ENCODE results near the gene CUEDC1. TPM values are rescaled to one million over a fixed set of nuclear protein-coding genes. Genes with fewer than 3 reads are reported as not detected.

CUEDC1 gene
- total and polyA plus RNA-seq, 2 donors (not counting 1 experiment from before 2014, with no cell fraction given) = 0.57 TPM; not detected in 1

DNA sequence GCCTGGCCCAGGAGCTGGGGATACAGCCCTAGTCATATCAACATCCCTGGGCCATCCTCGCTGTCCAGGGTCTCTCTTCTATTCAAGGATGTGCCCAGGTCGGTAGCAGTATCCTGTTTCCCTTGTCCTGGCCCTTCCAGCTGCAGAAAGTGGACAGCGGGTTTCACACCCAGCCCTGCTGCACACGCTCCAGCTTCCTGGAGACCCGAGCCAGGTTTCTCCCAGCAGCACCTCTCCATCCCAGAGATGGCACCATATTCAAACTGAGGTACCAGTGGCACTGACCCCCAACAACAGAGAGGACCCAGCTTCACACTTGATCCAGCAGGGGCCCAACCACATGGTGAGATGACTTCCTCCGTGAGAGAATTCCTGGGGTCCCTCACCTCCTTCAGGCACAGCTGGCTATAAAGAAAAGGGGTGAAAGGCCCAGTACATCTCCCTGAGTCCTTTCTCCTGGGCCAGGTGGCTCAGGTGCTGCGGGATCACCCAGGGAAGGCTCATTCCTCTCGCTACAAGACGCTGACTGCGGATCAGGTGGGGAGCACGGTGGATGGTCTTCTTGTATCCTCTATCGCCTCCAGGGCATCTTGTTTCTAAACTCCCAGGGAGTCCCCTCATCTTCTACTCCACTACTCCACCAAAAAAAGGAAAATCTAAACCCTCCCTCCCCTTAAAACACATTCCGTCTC lies 1.4 kb downstream of the CUEDC1 start:
- H3K4me3 Mint-ChIP-seq = peak overlapping the region; percentile 71
- 97% methylated on average over 7 of the region's 13 CpGs for WGBS (ENCODE audit: insufficient coverage)
- Histone ChIP-seq H3K27me3 (replicated peaks in 1 of 4; ENCODE audit: control extremely low read depth in 1 of 4, control insufficient read depth in 3 of 4, insufficient read depth in 4 of 4, low read length in 3 of 4) (peaks cover 0 to 70% (median 30%) of the 10 kb centered on the region in 4 experiments), H3K4me2 (replicated peaks; ENCODE audit: low read depth, low read length, poor library complexity, severe bottlenecking) (peak overlapping the region; percentile 77), H3K4me3 (ENCODE audit: control extremely low read depth in 1 of 5, extremely low read depth in 1 of 5, insufficient read depth in 1 of 5, low read depth in 2 of 5, low read length in 4 of 5) (no peak overlapping the region), H3K36me3 (replicated peaks in 1 of 2; ENCODE audit: control extremely low read depth in 1 of 2, control insufficient read depth in 1 of 2, extremely low read depth in 1 of 2, insufficient read depth in 2 of 2, low read length in 1 of 2) (no peaks in the 10 kb centered on the region), H3K9me3 (ENCODE audit: control extremely low read depth in 1 of 3, control insufficient read depth in 2 of 3, insufficient read depth in 1 of 3, low read length in 2 of 3) (peaks cover 0 to 14% (median 0%) of the 10 kb centered on the region in 3 donors), H3K9ac (ENCODE audit: low read length) (no peak overlapping the region), H3K79me2 (ENCODE audit: control insufficient read depth, insufficient read depth, low read length) (no peaks in the 10 kb centered on the region), H4K20me1 (ENCODE audit: control insufficient read depth, insufficient read depth, low read length, poor library complexity, severe bottlenecking) (peaks cover 17% of the 10 kb centered on the region), H3K27ac (ENCODE audit: low read length in 2 of 2) (no peak overlapping the region), H3K4me1 (ENCODE audit: control insufficient read depth in 2 of 2, insufficient read depth in 2 of 2, low read length in 2 of 2) (peaks cover 34 to 43% of the 10 kb centered on the region in 2 donors), H2AFZ (ENCODE audit: insufficient read depth, low read depth, low read length, poor library complexity, severe bottlenecking) (no peak overlapping the region)
- peaks cover 63% of the 10 kb centered on the region for H3K27me3 Mint-ChIP-seq
- TF ChIP-seq EZH2 (IDR thresholded peaks at IDR 0.05; ENCODE audit: borderline replicate concordance, insufficient read depth, low read depth, low read length, poor library complexity, severe bottlenecking) = no peak
- TF ChIP-seq, protein P1, sequence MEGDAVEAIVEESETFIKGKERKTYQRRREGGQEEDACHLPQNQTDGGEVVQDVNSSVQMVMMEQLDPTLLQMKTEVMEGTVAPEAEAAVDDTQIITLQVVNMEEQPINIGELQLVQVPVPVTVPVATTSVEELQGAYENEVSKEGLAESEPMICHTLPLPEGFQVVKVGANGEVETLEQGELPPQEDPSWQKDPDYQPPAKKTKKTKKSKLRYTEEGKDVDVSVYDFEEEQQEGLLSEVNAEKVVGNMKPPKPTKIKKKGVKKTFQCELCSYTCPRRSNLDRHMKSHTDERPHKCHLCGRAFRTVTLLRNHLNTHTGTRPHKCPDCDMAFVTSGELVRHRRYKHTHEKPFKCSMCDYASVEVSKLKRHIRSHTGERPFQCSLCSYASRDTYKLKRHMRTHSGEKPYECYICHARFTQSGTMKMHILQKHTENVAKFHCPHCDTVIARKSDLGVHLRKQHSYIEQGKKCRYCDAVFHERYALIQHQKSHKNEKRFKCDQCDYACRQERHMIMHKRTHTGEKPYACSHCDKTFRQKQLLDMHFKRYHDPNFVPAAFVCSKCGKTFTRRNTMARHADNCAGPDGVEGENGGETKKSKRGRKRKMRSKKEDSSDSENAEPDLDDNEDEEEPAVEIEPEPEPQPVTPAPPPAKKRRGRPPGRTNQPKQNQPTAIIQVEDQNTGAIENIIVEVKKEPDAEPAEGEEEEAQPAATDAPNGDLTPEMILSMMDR (IDR thresholded peaks at IDR 0.05) = no peak
- ChIA-PET CTCF (interaction anchor here (1.0 to 6.1 kb wide), 7 partner anchors 7 to 296 kb away, joined by 3 to 31 read pairs (median 4); no protein-coding TSS in a partner anchor), POLR2A (no interaction called here)
- DNase-seq = no peak
- no peak for ATAC-seq (ENCODE audit: low read depth)
- H3K9me3 Mint-ChIP-seq (ENCODE audit: insufficient read depth) = no peaks in the 10 kb centered on the region
- H3K27ac Mint-ChIP-seq = no peak overlapping the region
- peaks cover 40% of the 10 kb centered on the region for H3K4me1 Mint-ChIP-seq
- intact Hi-C loops (cut with micrococcal nuclease) = no loop called here

DNA sequence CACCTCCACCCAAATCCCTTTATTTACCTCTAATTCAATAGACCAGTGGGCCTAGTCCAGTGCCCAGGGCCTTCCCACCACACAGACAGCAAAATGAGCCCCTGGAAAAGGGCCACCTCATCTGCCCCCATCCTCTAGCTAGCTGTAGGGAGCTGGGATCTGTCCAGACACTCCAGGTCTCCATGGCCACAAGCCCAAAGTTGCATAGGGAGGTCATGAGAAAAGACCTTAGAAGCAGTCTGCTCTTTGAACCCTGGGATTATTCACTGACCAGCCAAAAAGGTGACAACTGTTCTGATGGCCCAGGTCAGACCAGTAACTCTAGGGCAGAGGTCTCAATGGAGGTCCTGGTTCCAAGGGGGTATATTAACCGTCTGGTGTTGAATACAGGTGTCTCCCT lies 2.0 kb downstream of the CUEDC1 start:
- no peak overlapping the region for H2AFZ ChIP-seq (ENCODE audit: insufficient read depth, low read depth, low read length, poor library complexity, severe bottlenecking)
- DNase-seq (no peak), ATAC-seq (ENCODE audit: low read depth) (no peak)
- H4K20me1 ChIP-seq (ENCODE audit: control insufficient read depth, insufficient read depth, low read length, poor library complexity, severe bottlenecking) = peaks cover 17% of the 10 kb centered on the region
- TF ChIP-seq EZH2 (IDR thresholded peaks at IDR 0.05; ENCODE audit: borderline replicate concordance, insufficient read depth, low read depth, low read length, poor library complexity, severe bottlenecking) = no peak
- TF ChIP-seq, protein P1 (IDR thresholded peaks at IDR 0.05) = no peak
- H3K4me2 ChIP-seq (replicated peaks; ENCODE audit: low read depth, low read length, poor library complexity, severe bottlenecking) = no peak overlapping the region
- no peak overlapping the region for H3K27ac ChIP-seq (ENCODE audit: low read length in 2 of 2)
- peaks cover 0 to 76% (median 32%) of the 10 kb centered on the region in 4 experiments for H3K27me3 ChIP-seq (replicated peaks in 1 of 4; ENCODE audit: control extremely low read depth in 1 of 4, control insufficient read depth in 3 of 4, insufficient read depth in 4 of 4, low read length in 3 of 4)
- H3K9me3 Mint-ChIP-seq (ENCODE audit: insufficient read depth) = no peaks in the 10 kb centered on the region
- no peak overlapping the region for H3K4me3 ChIP-seq (ENCODE audit: control extremely low read depth in 1 of 5, extremely low read depth in 1 of 5, insufficient read depth in 1 of 5, low read depth in 2 of 5, low read length in 4 of 5)
- intact Hi-C loops (cut with micrococcal nuclease) = no loop called here
- no peaks in the 10 kb centered on the region for H3K79me2 ChIP-seq (ENCODE audit: control insufficient read depth, insufficient read depth, low read length)
- ChIA-PET POLR2A (no interaction called here), CTCF (interaction anchor here (1.0 to 6.1 kb wide), 8 partner anchors 13 to 296 kb away, joined by 3 to 31 read pairs (median 4); no protein-coding TSS in a partner anchor)
- no CpG with 5 or more reads among the region's 1 CpG for WGBS (ENCODE audit: insufficient coverage)
- H3K9me3 ChIP-seq (ENCODE audit: control extremely low read depth in 1 of 3, control insufficient read depth in 2 of 3, insufficient read depth in 1 of 3, low read length in 2 of 3) = peaks cover 0 to 14% (median 0%) of the 10 kb centered on the region in 3 donors
- H3K36me3 ChIP-seq (replicated peaks in 1 of 2; ENCODE audit: control extremely low read depth in 1 of 2, control insufficient read depth in 1 of 2, extremely low read depth in 1 of 2, insufficient read depth in 2 of 2, low read length in 1 of 2) = no peaks in the 10 kb centered on the region
- no peak overlapping the region for H3K9ac ChIP-seq (ENCODE audit: low read length)
- H3K4me1 ChIP-seq (ENCODE audit: control insufficient read depth in 2 of 2, insufficient read depth in 2 of 2, low read length in 2 of 2) = peaks cover 34 to 48% of the 10 kb centered on the region in 2 donors
- H3K27ac Mint-ChIP-seq = no peak overlapping the region
- peaks cover 66% of the 10 kb centered on the region for H3K27me3 Mint-ChIP-seq
- peak overlapping the region; percentile 71 for H3K4me3 Mint-ChIP-seq
- H3K4me1 Mint-ChIP-seq = peaks cover 47% of the 10 kb centered on the region

Data from B cell (primary cell).